Endodermal cell (in vitro differentiated cells): ENCODE results near the gene COL11A2. TPM values are rescaled to one million over a fixed set of nuclear protein-coding genes. Genes with fewer than 3 reads are reported as not detected.
A peak's percentile ranks its signal among the peaks of the same experiment; 100 is the strongest.

Experiments used
- DNase-seq: peaks from one replicate; pipeline ENCODE4 v3.0.0-alpha.2; 2017
- H3K27ac ChIP-seq: 2 replicates; pipeline ENCODE4 v1.5.1; 2013; ENCODE audit warnings: mild to moderate bottlenecking, low read depth, low read length, moderate library complexity
- H3K27me3 ChIP-seq: 2 replicates; pipeline ENCODE4 v1.6.1; 2013; ENCODE audit warnings: mild to moderate bottlenecking, low read length, moderate library complexity; ENCODE audit not compliant: insufficient read depth, control insufficient read depth, poor library complexity, severe bottlenecking
- H3K36me3 ChIP-seq: 2 replicates; pipeline ENCODE4 v1.7.0; 2013; ENCODE audit warnings: mild to moderate bottlenecking, low read length, moderate library complexity; ENCODE audit not compliant: control insufficient read depth, insufficient read depth
- H3K4me1 ChIP-seq: one replicate; pipeline ENCODE4 v1.7.0; 2013; ENCODE audit warnings: low read length; ENCODE audit not compliant: control insufficient read depth, insufficient read depth
- H3K4me3 ChIP-seq: 2 replicates; pipeline ENCODE4 v1.5.1; 2013; ENCODE audit warnings: mild to moderate bottlenecking, low read length, moderate library complexity
- H3K9ac ChIP-seq: 2 replicates; pipeline ENCODE4 v1.6.1; 2013; ENCODE audit warnings: mild to moderate bottlenecking, low read length, moderate library complexity; ENCODE audit not compliant: poor library complexity, severe bottlenecking; ENCODE audit errors: extremely low read depth
- H3K9me3 ChIP-seq: 2 replicates; pipeline ENCODE4 v1.6.1; 2013; ENCODE audit warnings: mild to moderate bottlenecking, low read length, moderate library complexity; ENCODE audit not compliant: control insufficient read depth
- H3K27ac Mint-ChIP-seq: 2 replicates; pipeline ENCODE4 v1.8.0; 2020; ENCODE audit warnings: mixed read lengths
- H3K27me3 Mint-ChIP-seq: 2 replicates; pipeline ENCODE4 v1.8.0; 2021; ENCODE audit warnings: mild to moderate bottlenecking, mixed read lengths; ENCODE audit not compliant: insufficient read depth
- H3K36me3 Mint-ChIP-seq: 2 replicates; pipeline ENCODE4 v1.8.0; 2020; ENCODE audit warnings: low read depth, mixed read lengths
- H3K4me1 Mint-ChIP-seq: 2 replicates; pipeline ENCODE4 v1.8.0; 2020; ENCODE audit warnings: mixed read lengths
- H3K4me3 Mint-ChIP-seq: 2 replicates; pipeline ENCODE4 v1.8.0; 2020; ENCODE audit warnings: mild to moderate bottlenecking, moderate library complexity, mixed read lengths
- H3K9me3 Mint-ChIP-seq: 2 replicates; pipeline ENCODE4 v1.8.0; 2020; ENCODE audit warnings: mild to moderate bottlenecking, mixed read lengths
- CTCF ChIP-seq: fragments of 200-600 bp; sonication (generic); conservative IDR thresholded peaks from 2 replicates; pipeline ENCODE4 v1.5.0; 2021; ENCODE audit warnings: antibody characterized with exemption, mild to moderate bottlenecking
- WGBS, 2 experiments: methylation state at CpG; one replicate each; pipeline versions ENCODE4 v1.1.5 to v1.1.7; 2013; ENCODE audit warnings: missing lambda C conversion rate in 2 of 2, mixed read lengths in 1 of 2; ENCODE audit not compliant: insufficient coverage in 1 of 2, insufficient read length in 1 of 2; 5-methylcytosine and 5-hydroxymethylcytosine counted together
- total RNA-seq, 2 donors: library from RNA; stranded (reverse); fragmentation: NEBNext Ultra II Directional in 1 of 2; extraction: Animal tissue kit (Norgen Biotek cat#: 25700) in 1 of 2; gene quantifications; 2 replicates in 1 of 2; 3 replicates in 1 of 2; pipeline ENCODE4 v1.2.1, GENCODE V29; 2021

The COL11A2 gene
- total RNA-seq, 2 donors from 2014 or later, result 1.3 to 2.8 TPM

- Mint-ChIP-seq H3K4me3 (no peak overlapping the region), H3K4me1 (no peaks in the 10 kb centered on the region), H3K27ac (peak overlapping the region; percentile 26), H3K27me3 (peaks cover 32% of the 10 kb centered on the region), H3K9me3 (no peaks in the 10 kb centered on the region), H3K36me3 (no peaks in the 10 kb centered on the region)
- Histone ChIP-seq H3K4me3 (no peak overlapping the region), H3K9ac (no peak overlapping the region), H3K27ac (no peak overlapping the region), H3K27me3 (peaks cover 12% of the 10 kb centered on the region), H3K36me3 (no peaks in the 10 kb centered on the region), H3K4me1 (no peaks in the 10 kb centered on the region), H3K9me3 (no peaks in the 10 kb centered on the region)
- 81 to 89% methylated on average over 6 to 10 of the region's 10 CpGs for WGBS, 2 experiments
- no peak for DNase-seq
- peak; percentile 56 for TF ChIP-seq CTCF
Measured at GRCh38 chr6:33175436-33176069, 16.7 kb downstream of the COL11A2 start.

GRCh38 chr6:33174784-33175183, 17.5 kb downstream of the COL11A2 start:
- no peak for TF ChIP-seq CTCF
- no peak overlapping the region for H3K4me3 ChIP-seq
- no peak overlapping the region for H3K9ac ChIP-seq
- no peak overlapping the region for H3K4me3 Mint-ChIP-seq
- whole genome bisulfite sequencing, 2 experiments, result 90% methylated on average over 1 to 4 of the region's 4 CpGs
- no peaks in the 10 kb centered on the region for H3K36me3 ChIP-seq
- H3K36me3 Mint-ChIP-seq, result no peaks in the 10 kb centered on the region
- no peaks in the 10 kb centered on the region for H3K4me1 ChIP-seq
- no peaks in the 10 kb centered on the region for H3K9me3 Mint-ChIP-seq
- peaks cover 28% of the 10 kb centered on the region for H3K27me3 Mint-ChIP-seq
- H3K27ac Mint-ChIP-seq, result no peak overlapping the region
- H3K9me3 ChIP-seq, result no peaks in the 10 kb centered on the region
- no peak overlapping the region for H3K27ac ChIP-seq
- peaks cover 12% of the 10 kb centered on the region for H3K27me3 ChIP-seq
- DNase-seq, result peak; percentile 31
- H3K4me1 Mint-ChIP-seq, result no peaks in the 10 kb centered on the region

- H3K36me3 Mint-ChIP-seq, result no peaks in the 10 kb centered on the region
- H3K4me1 ChIP-seq, result no peaks in the 10 kb centered on the region
- 79 to 100% methylated on average over 3 to 10 of the region's 11 CpGs for WGBS, 2 experiments
- no peak overlapping the region for H3K4me3 Mint-ChIP-seq
- no peak for DNase-seq
- no peaks in the 10 kb centered on the region for H3K9me3 Mint-ChIP-seq
- H3K27me3 ChIP-seq, result peaks cover 12% of the 10 kb centered on the region
- no peak overlapping the region for H3K27ac Mint-ChIP-seq
- H3K9me3 ChIP-seq, result no peaks in the 10 kb centered on the region
- H3K36me3 ChIP-seq, result no peaks in the 10 kb centered on the region
- H3K4me3 ChIP-seq, result no peak overlapping the region
- peaks cover 26% of the 10 kb centered on the region for H3K27me3 Mint-ChIP-seq
- no peak for TF ChIP-seq CTCF
- no peak overlapping the region for H3K27ac ChIP-seq
- H3K4me1 Mint-ChIP-seq, result no peaks in the 10 kb centered on the region
- no peak overlapping the region for H3K9ac ChIP-seq
Measured at GRCh38 chr6:33173535-33174180, 18.6 kb downstream of the COL11A2 start.
